GM06990 (cell line): Measurements from ENCODE around the gene NDUFA8.
"Not testable (repeated sequence)": the region's sequence is repeated elsewhere in the genome, so short reads cannot be mapped to it uniquely, and the experiment has no call there.

Experiments
- DNase-seq: peaks from one replicate; pipeline ENCODE4 v3.0.0-alpha.2; 2011; ENCODE audit not compliant: insufficient read length; ENCODE audit errors: extremely low read depth
- H3K27me3 ChIP-seq: replicated peaks from 2 replicates; pipeline ENCODE4 v1.6.0; 2011; ENCODE audit warnings: low read length; ENCODE audit not compliant: control insufficient read depth, insufficient read depth
- H3K36me3 ChIP-seq: 2 replicates; pipeline ENCODE4 v1.5.1; 2011; ENCODE audit warnings: low read length; ENCODE audit not compliant: control insufficient read depth, insufficient read depth
- H3K4me3 ChIP-seq: replicated peaks from 2 replicates; pipeline ENCODE4 v1.5.1; 2011; ENCODE audit warnings: low read depth, mild to moderate bottlenecking, control low read depth, low read length
- CTCF ChIP-seq: IDR thresholded peaks from 2 replicates; pipeline ENCODE4 v1.5.1; 2011; ENCODE audit warnings: low read length, control low read depth, mild to moderate bottlenecking, inconsistent platforms; ENCODE audit not compliant: insufficient read depth, poor library complexity, severe bottlenecking

Gene NDUFA8

GRCh38 chr9:122119721-122120120 is 39.9 kb downstream of the NDUFA8 start:
- Histone ChIP-seq H3K4me3 (no peak overlapping the region), H3K27me3 (no peaks in the 10 kb centered on the region), H3K36me3 (no peaks in the 10 kb centered on the region)
- DNase-seq = no peak
- no peak for TF ChIP-seq CTCF

GRCh38 chr9:122119166-122119521 is 40.4 kb downstream of the NDUFA8 start:
- TF ChIP-seq CTCF = no peak
- DNase-seq = no peak
- no peaks in the 10 kb centered on the region for H3K27me3 ChIP-seq
- no peak overlapping the region for H3K4me3 ChIP-seq
- H3K36me3 ChIP-seq = no peaks in the 10 kb centered on the region

- TF ChIP-seq CTCF = no peak
- Histone ChIP-seq H3K4me3 (no peak overlapping the region), H3K36me3 (no peaks in the 10 kb centered on the region), H3K27me3 (no peaks in the 10 kb centered on the region)
- DNase-seq = no peak
Observed at GRCh38 chr9:122118343-122119165, 41.0 kb downstream of the NDUFA8 start.

- not testable (repeated sequence) for H3K27me3 ChIP-seq, H3K36me3 ChIP-seq, H3K4me3 ChIP-seq, DNase-seq
Observed at GRCh38 chr9:122117241-122117640, 42.3 kb downstream of the NDUFA8 start.

GRCh38 chr9:122116448-122117173 is 43.0 kb downstream of the NDUFA8 start:
- TF ChIP-seq CTCF = no peak
- DNase-seq = no peak
- no peak overlapping the region for H3K4me3 ChIP-seq
- no peaks in the 10 kb centered on the region for H3K36me3 ChIP-seq
- H3K27me3 ChIP-seq = no peaks in the 10 kb centered on the region

GRCh38 chr9:122116040-122116439 is 43.5 kb downstream of the NDUFA8 start:
- no peak overlapping the region for H3K4me3 ChIP-seq

More at GRCh38 chr9:122116040-122116439, 43.5 kb downstream of the NDUFA8 start:
- Histone ChIP-seq H3K27me3 (no peaks in the 10 kb centered on the region), H3K36me3 (no peaks in the 10 kb centered on the region)
- no peak for DNase-seq
- no peak for TF ChIP-seq CTCF
